A549 (cell line): ENCODE results near the gene PM20D2. TPM values are rescaled to one million over a fixed set of nuclear protein-coding genes. Genes with fewer than 3 reads are reported as not detected.

Experiments used
- ATAC-seq, 2 experiments: fragments of 200-7000 bp in 1 of 2; fragments of >200 bp in 1 of 2; cut with Nextera tagmentation in 1 of 2; cut with Tn5 transposase in 1 of 2; 3 replicates each; pipeline versions ENCODE4 v1.8.0 to v1.9.1; 2018 to 2020; ENCODE audit warnings: mild to moderate bottlenecking in 1 of 2, moderate library complexity in 1 of 2
- CTCF ChIA-PET: fragments of 300-600 bp; sonication (Branson Sonifier 250); formaldehyde crosslinking; extraction: SDS; loops from one replicate; lab custom pipeline; 2021; ENCODE audit warnings: antibody characterized with exemption, inconsistent platforms; lab: Yijun Ruan, JAX
- POLR2A ChIA-PET: fragments of 350-600 bp; formaldehyde crosslinking; extraction: SDS; loops from one replicate; lab custom pipeline; 2021; ENCODE audit warnings: antibody characterized with exemption, inconsistent platforms; lab: Yijun Ruan, JAX
- DNase-seq, 2 experiments: peaks; one replicate each; pipeline versions ENCODE4 v3.0.0 to v3.0.0-alpha.2; 2011 to 2016; ENCODE audit warnings: low read depth in 1 of 2, low spot score in 1 of 2
- FAIRE-seq: peaks from 2 replicates; lab custom pipeline; 2011; peaks lifted over from hg19 to GRCh38; lab: Jason Lieb, UNC
- H3K27ac ChIP-seq, 2 experiments: fragments of >200 bp; sonication (Bioruptor Twin); formaldehyde crosslinking; 3 replicates each; pipeline ENCODE4 v1.5.1; 2016 to 2017
- H3K4me1 ChIP-seq: fragments of >200 bp; sonication (Bioruptor Twin); formaldehyde crosslinking; 3 replicates; pipeline ENCODE4 v1.6.1; 2016
- H3K4me2 ChIP-seq: fragments of >200 bp; sonication (Bioruptor Twin); formaldehyde crosslinking; 3 replicates; pipeline ENCODE4 v1.6.1; 2016
- H3K4me3 ChIP-seq: fragments of >200 bp; sonication (Bioruptor Twin); formaldehyde crosslinking; 3 replicates; pipeline ENCODE4 v1.5.1; 2016
- H3K9me3 ChIP-seq: fragments of >200 bp; sonication (Bioruptor Twin); formaldehyde crosslinking; 3 replicates; pipeline ENCODE4 v1.6.1; 2016
- BHLHE40 ChIP-seq: IDR thresholded peaks from 2 replicates; pipeline ENCODE4 v1.6.1; 2012; ENCODE audit warnings: low read depth, low read length, inconsistent platforms
- CBX2 ChIP-seq: fragments of 200-600 bp; sonication (generic); IDR thresholded peaks from 2 replicates; pipeline ENCODE4 v1.6.1; 2016; ENCODE audit warnings: low read depth, mild to moderate bottlenecking, borderline replicate concordance
- CEBPB ChIP-seq, 2 experiments: fragments of >200 bp in 1 of 2; sonication (Bioruptor Twin) in 1 of 2; formaldehyde crosslinking in 1 of 2; IDR thresholded peaks; 2 replicates each; pipeline ENCODE4 v1.6.1; 2012 to 2016
- EHF ChIP-seq: fragments of 250-450 bp; sonication (Bioruptor Pico); IDR thresholded peaks from 2 replicates; pipeline ENCODE4 v1.5.0; 2020; ENCODE audit warnings: mild to moderate bottlenecking
- EHMT2 ChIP-seq: fragments of 200-600 bp; sonication (generic); IDR thresholded peaks from 2 replicates; pipeline ENCODE4 v1.6.1; 2016; ENCODE audit warnings: antibody characterized with exemption, low read depth, mild to moderate bottlenecking, moderate library complexity
- EP300 ChIP-seq, 2 experiments: fragments of >200 bp; sonication (Bioruptor Twin); formaldehyde crosslinking; IDR thresholded peaks; 2 replicates in 1 of 2; 3 replicates in 1 of 2; pipeline ENCODE4 v1.6.1; 2016 to 2017
- FOSB ChIP-seq: fragments of 250-450 bp; sonication (Bioruptor Pico); IDR thresholded peaks from 2 replicates; pipeline ENCODE4 v1.5.0; 2020; ENCODE audit warnings: mild to moderate bottlenecking, moderate library complexity
- HDAC2 ChIP-seq: fragments of 200-600 bp; sonication (generic); IDR thresholded peaks from 2 replicates; pipeline ENCODE4 v1.6.1; 2016
- HEYL ChIP-seq: fragments of 250-450 bp; sonication (Bioruptor Pico); IDR thresholded peaks from 2 replicates; pipeline ENCODE4 v1.8.0; 2021; ENCODE audit warnings: mild to moderate bottlenecking, moderate library complexity
- HMGXB4 ChIP-seq: fragments of 250-450 bp; sonication (Bioruptor Pico); IDR thresholded peaks from 2 replicates; pipeline ENCODE4 v1.5.0; 2021; ENCODE audit warnings: mild to moderate bottlenecking, moderate library complexity, borderline replicate concordance
- JUNB ChIP-seq: fragments of >200 bp; sonication (Bioruptor Twin); formaldehyde crosslinking; IDR thresholded peaks from 2 replicates; pipeline ENCODE4 v1.6.1; 2016
- KDM1A ChIP-seq: fragments of 200-600 bp; sonication (generic); IDR thresholded peaks from 2 replicates; pipeline ENCODE4 v1.6.1; 2016; ENCODE audit warnings: low read depth, mild to moderate bottlenecking
- KDM5A ChIP-seq: fragments of 200-600 bp; sonication (generic); IDR thresholded peaks from 2 replicates; pipeline ENCODE4 v1.6.1; 2016; ENCODE audit warnings: antibody characterized with exemption, mild to moderate bottlenecking
- MYC ChIP-seq: IDR thresholded peaks from 2 replicates; pipeline ENCODE4 v1.6.1; 2012; ENCODE audit warnings: mild to moderate bottlenecking, inconsistent platforms, low read length, improper control_type of control experiment, borderline replicate concordance
- NFE2L2 ChIP-seq: fragments of 150-350 bp; conservative IDR thresholded peaks from 2 replicates; pipeline ENCODE4 v1.6.1; 2014; ENCODE audit warnings: low read length
- NPAS2 ChIP-seq: fragments of 250-450 bp; sonication (Bioruptor Pico); IDR thresholded peaks from 2 replicates; pipeline ENCODE4 v1.8.0; 2022; ENCODE audit warnings: mild to moderate bottlenecking, moderate library complexity, borderline replicate concordance
- NR3C1 ChIP-seq: fragments of >200 bp; sonication (Bioruptor Twin); formaldehyde crosslinking; IDR thresholded peaks from 3 replicates; pipeline ENCODE4 v1.6.1; 2017
- POLR2AphosphoS2 ChIP-seq: conservative IDR thresholded peaks from 2 replicates; pipeline ENCODE4 v1.6.1; 2012; ENCODE audit warnings: low read length, improper control_type of control experiment, inconsistent platforms
- RARB ChIP-seq: fragments of 250-450 bp; sonication (Bioruptor Pico); IDR thresholded peaks from 2 replicates; pipeline ENCODE4 v1.8.0; 2021; ENCODE audit warnings: mild to moderate bottlenecking, moderate library complexity
- RFX5 ChIP-seq: fragments of 450-650 bp; IDR thresholded peaks from 2 replicates; pipeline ENCODE4 v1.7.1; 2014; ENCODE audit warnings: antibody characterized with exemption, mild to moderate bottlenecking, moderate library complexity
- SREBF2 ChIP-seq: fragments of 450-650 bp; IDR thresholded peaks from 2 replicates; pipeline ENCODE4 v1.6.1; 2014; ENCODE audit warnings: mild to moderate bottlenecking, moderate library complexity
- ZFP36 ChIP-seq: fragments of 450-650 bp; IDR thresholded peaks from 2 replicates; pipeline ENCODE4 v1.6.1; 2014; ENCODE audit warnings: borderline replicate concordance; ENCODE audit not compliant: partially characterized antibody
- ZNF302 ChIP-seq: fragments of 250-450 bp; sonication (Bioruptor Pico); IDR thresholded peaks from 2 replicates; pipeline ENCODE4 v1.9.0; 2021; ENCODE audit warnings: inconsistent platforms, mild to moderate bottlenecking, moderate library complexity
- WGBS: methylation state at CpG from one replicate; pipeline ENCODE4 v1.1.6; 2017; ENCODE audit errors: missing lambda C conversion rate; 5-methylcytosine and 5-hydroxymethylcytosine counted together
- polyA plus RNA-seq, 4 experiments: library from polyadenylated mRNA; depleted of rRNA in 3 of 4; stranded (reverse); fragments of >200 nt; fragmentation: RNase III in 1 of 4; extraction: RNeasy Plus Mini Kit Qiagen cat#74134 plus additional on column Dnase treatment in 1 of 4; gene quantifications; 2 replicates in 3 of 4; 3 replicates in 1 of 4; pipeline ENCODE4 v1.2.3, GENCODE V29; 2011 to 2017
- TF ChIP-seq, protein P1 (sequence below): fragments of 200-600 bp; sonication (generic); IDR thresholded peaks from 2 replicates; pipeline ENCODE4 v1.6.1; 2016; ENCODE audit warnings: antibody characterized with exemption, mild to moderate bottlenecking, moderate library complexity
- TF ChIP-seq, protein P2 (sequence below): fragments of >200 bp; sonication (Bioruptor Twin); formaldehyde crosslinking; IDR thresholded peaks from 2 replicates; pipeline ENCODE4 v1.6.1; 2016
- TF ChIP-seq, protein P3 (sequence below): fragments of 450-650 bp; IDR thresholded peaks from 2 replicates; pipeline ENCODE4 v1.6.1; 2014; ENCODE audit warnings: antibody characterized with exemption
- TF ChIP-seq, protein P4 (sequence below): IDR thresholded peaks from 2 replicates; pipeline ENCODE4 v1.6.1; 2012

The PM20D2 gene
- polyA plus RNA-seq, 2 of the 4 experiments (the other 2 are of a cell fraction) = 14.7 to 25.4 TPM

DNA sequence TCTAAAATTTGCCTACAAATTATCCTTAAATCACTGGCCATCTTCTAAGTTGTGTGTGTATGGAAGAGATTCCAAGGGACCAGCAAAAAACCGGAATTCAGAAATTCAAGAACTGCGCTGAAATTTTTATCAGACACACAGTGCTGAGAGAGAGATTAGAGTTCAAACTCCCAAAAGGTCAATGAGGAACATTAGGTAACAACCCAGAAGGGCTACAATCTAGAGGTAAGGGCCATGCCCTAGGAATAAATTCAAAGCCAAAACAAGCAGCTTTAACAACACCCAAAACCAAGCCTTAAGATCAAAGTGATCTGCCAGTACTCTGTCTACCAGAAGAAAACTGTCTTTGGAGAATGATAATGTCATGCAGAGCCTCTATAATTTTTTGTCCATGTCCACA, 45.7 kb upstream of the PM20D2 start:
- Histone ChIP-seq H3K27ac (no peak overlapping the region), H3K4me3 (no peak overlapping the region), H3K4me1 (no peaks in the 10 kb centered on the region), H3K9me3 (no peaks in the 10 kb centered on the region), H3K4me2 (no peak overlapping the region)
- WGBS = 95% methylated on average over 2 of the region's 2 CpGs
- FAIRE-seq = no peak
- no peak for DNase-seq
- ChIA-PET POLR2A (interaction anchor here (1.1 kb wide), 1 partner anchor 20 kb away, joined by 3 read pairs; the partner anchor contains the start of gene PNRC1), CTCF (no interaction called here)
- ATAC-seq = no peak
- TF ChIP-seq RFX5 (no peak), ZNF302 (CRISPR knock-in tag) (no peak), POLR2AphosphoS2 (no peak), SREBF2 (no peak), KDM1A (no peak), NFE2L2 (no peak), HEYL (CRISPR knock-in tag) (no peak), ZFP36 (no peak), NR3C1 (no peak), RARB (no peak), EP300 (IDR thresholded peaks at IDR 0.05) (no peak), CEBPB (IDR thresholded peaks at IDR 0.05) (no peak), MYC (no peak), JUNB (no peak), EHF (CRISPR knock-in tag) (no peak)
- TF ChIP-seq, protein P1, sequence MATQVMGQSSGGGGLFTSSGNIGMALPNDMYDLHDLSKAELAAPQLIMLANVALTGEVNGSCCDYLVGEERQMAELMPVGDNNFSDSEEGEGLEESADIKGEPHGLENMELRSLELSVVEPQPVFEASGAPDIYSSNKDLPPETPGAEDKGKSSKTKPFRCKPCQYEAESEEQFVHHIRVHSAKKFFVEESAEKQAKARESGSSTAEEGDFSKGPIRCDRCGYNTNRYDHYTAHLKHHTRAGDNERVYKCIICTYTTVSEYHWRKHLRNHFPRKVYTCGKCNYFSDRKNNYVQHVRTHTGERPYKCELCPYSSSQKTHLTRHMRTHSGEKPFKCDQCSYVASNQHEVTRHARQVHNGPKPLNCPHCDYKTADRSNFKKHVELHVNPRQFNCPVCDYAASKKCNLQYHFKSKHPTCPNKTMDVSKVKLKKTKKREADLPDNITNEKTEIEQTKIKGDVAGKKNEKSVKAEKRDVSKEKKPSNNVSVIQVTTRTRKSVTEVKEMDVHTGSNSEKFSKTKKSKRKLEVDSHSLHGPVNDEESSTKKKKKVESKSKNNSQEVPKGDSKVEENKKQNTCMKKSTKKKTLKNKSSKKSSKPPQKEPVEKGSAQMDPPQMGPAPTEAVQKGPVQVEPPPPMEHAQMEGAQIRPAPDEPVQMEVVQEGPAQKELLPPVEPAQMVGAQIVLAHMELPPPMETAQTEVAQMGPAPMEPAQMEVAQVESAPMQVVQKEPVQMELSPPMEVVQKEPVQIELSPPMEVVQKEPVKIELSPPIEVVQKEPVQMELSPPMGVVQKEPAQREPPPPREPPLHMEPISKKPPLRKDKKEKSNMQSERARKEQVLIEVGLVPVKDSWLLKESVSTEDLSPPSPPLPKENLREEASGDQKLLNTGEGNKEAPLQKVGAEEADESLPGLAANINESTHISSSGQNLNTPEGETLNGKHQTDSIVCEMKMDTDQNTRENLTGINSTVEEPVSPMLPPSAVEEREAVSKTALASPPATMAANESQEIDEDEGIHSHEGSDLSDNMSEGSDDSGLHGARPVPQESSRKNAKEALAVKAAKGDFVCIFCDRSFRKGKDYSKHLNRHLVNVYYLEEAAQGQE = no peak
- TF ChIP-seq, protein P2, sequence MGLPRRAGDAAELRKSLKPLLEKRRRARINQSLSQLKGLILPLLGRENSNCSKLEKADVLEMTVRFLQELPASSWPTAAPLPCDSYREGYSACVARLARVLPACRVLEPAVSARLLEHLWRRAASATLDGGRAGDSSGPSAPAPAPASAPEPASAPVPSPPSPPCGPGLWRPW = no peak
- TF ChIP-seq, protein P3, sequence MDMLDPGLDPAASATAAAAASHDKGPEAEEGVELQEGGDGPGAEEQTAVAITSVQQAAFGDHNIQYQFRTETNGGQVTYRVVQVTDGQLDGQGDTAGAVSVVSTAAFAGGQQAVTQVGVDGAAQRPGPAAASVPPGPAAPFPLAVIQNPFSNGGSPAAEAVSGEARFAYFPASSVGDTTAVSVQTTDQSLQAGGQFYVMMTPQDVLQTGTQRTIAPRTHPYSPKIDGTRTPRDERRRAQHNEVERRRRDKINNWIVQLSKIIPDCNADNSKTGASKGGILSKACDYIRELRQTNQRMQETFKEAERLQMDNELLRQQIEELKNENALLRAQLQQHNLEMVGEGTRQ = no peak
- TF ChIP-seq, protein P4, sequence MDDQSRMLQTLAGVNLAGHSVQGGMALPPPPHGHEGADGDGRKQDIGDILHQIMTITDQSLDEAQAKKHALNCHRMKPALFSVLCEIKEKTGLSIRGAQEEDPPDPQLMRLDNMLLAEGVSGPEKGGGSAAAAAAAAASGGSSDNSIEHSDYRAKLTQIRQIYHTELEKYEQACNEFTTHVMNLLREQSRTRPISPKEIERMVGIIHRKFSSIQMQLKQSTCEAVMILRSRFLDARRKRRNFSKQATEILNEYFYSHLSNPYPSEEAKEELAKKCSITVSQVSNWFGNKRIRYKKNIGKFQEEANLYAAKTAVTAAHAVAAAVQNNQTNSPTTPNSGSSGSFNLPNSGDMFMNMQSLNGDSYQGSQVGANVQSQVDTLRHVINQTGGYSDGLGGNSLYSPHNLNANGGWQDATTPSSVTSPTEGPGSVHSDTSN = no peak

DNA sequence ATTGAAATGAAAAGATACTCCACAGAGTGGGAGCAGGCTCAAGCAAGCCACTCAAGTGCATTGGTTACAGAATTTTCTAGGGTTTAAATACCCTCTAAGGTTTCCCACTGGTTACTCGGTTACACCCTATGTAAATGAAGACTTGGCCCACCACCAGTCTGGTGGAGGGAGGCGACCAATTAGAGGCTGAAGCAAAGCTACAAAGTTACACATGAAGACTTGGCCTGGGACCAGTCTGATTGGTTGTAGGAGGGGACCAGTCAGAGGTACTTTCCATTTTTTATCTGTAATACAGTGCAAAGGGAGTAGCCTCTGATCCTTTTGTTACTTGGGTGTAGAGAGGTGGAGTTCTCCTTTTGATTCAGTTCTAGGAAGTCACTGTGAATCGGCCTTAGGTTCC, 35.6 kb upstream of the PM20D2 start:
- FAIRE-seq (no peak), DNase-seq (no peak), ATAC-seq (no peak)
- Histone ChIP-seq H3K27ac (no peak overlapping the region), H3K9me3 (no peaks in the 10 kb centered on the region), H3K4me2 (no peak overlapping the region), H3K4me1 (no peaks in the 10 kb centered on the region), H3K4me3 (no peak overlapping the region)
- ChIA-PET POLR2A (no interaction called here), CTCF (interaction anchor here (0.6 to 1.4 kb wide), 4 partner anchors 9 to 144 kb away, joined by 3 to 5 read pairs (median 3); no protein-coding TSS in a partner anchor)
- WGBS = 91% methylated on average over 3 of the region's 3 CpGs
- TF ChIP-seq HDAC2 (no peak), CBX2 (no peak), KDM5A (no peak), EHMT2 (no peak), BHLHE40 (no peak), HMGXB4 (CRISPR knock-in tag) (no peak), FOSB (CRISPR knock-in tag) (no peak), NPAS2 (CRISPR knock-in tag) (no peak)
